Cardiac septum (tissue), 1 donor: ENCODE measurements around the gene LRSAM1. TPM values are rescaled to one million over a fixed set of nuclear protein-coding genes. Genes with fewer than 3 reads are reported as not detected.

Experiments
- DNase-seq: peaks from one replicate; pipeline ENCODE4 v3.0.0-alpha.2; 2020; ENCODE audit warnings: low spot score
- intact Hi-C: fragments of 100-400 bp; cut with DNase I; formaldehyde crosslinking; loops from one replicate; pipeline ENCODE4 v1.14.0; 2022
- long read RNA-seq: library from polyadenylated mRNA; unstranded; transcript quantifications from one replicate; pipeline ENCODE4 v2.0.0, GENCODE V29; 2021
- total RNA-seq: library from RNA; stranded (reverse); fragmentation: NEBNext Ultra II Directional; extraction: Animal tissue kit (Norgen Biotek cat#: 25700); gene quantifications from one replicate; pipeline ENCODE4 v1.2.1, GENCODE V29; 2021
- donor health status: DM: no; HTN: no; CAD: no.

The LRSAM1 gene
- total RNA-seq, result 24.4 TPM
- long read RNA-seq, transcript LRSAM1-201 (26 exons, 3,146 nt), result major isoform, 39 of 78 reads
- long read RNA-seq, transcript LRSAM1-202 (25 exons, 3,376 nt), result minor isoform, 18 of 78 reads
- long read RNA-seq, partial matches to known transcripts, result 10 of 78 reads
- long read RNA-seq, other reads (novel, unspliced or antisense), result 11 of 78 reads

DNA sequence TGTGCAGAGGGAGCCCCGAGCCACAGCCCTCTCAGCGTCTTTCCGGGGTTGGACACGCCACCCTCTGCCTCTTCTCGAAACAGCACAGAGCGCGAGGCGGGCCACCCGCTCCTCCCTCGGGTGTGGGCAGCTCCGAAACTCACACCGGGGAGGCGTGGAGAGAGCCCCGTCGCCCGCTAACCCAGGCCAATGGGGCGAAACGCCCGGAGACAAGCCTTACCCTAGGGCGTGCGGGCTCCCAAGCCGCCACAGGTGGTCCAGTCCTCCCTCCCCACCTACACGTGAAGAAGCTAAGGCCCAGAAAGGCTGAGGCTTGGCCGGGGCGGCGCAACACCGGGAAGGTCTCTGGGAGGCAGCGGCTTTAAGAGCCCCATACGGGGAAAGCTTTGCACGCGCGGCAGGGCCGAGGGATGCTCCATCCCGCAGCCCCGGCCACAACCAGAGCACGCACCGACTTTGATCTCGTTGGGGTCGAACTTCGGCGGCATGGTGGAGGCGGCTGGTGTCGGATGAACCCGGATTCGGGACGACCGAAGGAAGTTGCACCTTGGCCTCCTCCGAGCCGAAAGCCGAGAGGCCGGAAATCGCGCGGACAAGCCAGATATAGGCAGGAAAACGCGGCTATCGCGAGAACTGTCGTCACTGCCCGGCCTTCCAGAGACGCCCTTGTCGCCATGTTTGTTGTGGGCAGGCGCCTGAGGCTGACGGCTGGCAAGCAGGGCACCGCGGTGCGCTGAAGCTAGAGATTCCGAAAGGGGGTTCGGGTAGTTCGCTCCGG, at the start of gene LRSAM1, which contains the start of gene RPL12:
Gene LRSAM1 (plus strand): TSS at position 681 of the 778 bp plus-strand sequence. CDS start 3,018 bp downstream, outside the sequence.
Gene RPL12 (minus strand): TSS at position 577 of the 778 bp plus-strand sequence. CDS start 89 bp downstream, at position 488.
- DNase-seq, result peak; percentile 98
- intact Hi-C loops, result loop anchor here (1.0 to 10.0 kb wide), 3 partner anchors 27 to 506 kb away; partner anchors contain the start of gene ZNF79

DNA sequence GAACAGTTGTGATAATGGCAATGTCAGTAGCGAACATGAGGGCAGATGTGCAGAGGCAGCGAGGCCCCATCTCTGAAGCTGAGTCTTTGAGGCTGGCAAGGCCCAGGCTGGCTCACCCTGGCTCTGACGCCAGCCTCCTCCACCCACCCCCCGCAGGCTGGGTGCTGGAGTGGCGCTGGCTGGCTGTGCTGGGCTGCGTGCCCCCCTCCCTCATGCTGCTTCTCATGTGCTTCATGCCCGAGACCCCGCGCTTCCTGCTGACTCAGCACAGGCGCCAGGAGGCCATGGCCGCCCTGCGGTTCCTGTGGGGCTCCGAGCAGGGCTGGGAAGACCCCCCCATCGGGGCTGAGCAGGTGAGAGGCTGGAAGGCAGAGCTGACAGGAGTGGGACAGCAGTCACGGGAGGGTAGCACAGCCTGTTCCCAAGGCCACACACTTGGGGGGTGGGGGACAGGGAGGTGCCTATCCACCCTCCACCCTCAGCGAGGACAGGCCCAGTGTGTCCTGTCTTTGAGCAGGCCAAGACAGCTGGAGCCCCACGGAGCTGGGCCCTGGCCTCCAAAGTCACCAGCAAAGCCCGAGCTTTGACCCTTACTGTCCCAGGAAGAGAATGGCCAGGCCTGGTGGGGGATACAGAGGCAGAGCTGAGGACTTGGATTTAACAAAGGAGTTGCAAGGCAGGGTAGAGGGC, 48.8 kb upstream of the LRSAM1 start:
- intact Hi-C loops, result loop anchor here (5.0 kb wide), 1 partner anchor 35 kb away; no protein-coding TSS in a partner anchor

DNA sequence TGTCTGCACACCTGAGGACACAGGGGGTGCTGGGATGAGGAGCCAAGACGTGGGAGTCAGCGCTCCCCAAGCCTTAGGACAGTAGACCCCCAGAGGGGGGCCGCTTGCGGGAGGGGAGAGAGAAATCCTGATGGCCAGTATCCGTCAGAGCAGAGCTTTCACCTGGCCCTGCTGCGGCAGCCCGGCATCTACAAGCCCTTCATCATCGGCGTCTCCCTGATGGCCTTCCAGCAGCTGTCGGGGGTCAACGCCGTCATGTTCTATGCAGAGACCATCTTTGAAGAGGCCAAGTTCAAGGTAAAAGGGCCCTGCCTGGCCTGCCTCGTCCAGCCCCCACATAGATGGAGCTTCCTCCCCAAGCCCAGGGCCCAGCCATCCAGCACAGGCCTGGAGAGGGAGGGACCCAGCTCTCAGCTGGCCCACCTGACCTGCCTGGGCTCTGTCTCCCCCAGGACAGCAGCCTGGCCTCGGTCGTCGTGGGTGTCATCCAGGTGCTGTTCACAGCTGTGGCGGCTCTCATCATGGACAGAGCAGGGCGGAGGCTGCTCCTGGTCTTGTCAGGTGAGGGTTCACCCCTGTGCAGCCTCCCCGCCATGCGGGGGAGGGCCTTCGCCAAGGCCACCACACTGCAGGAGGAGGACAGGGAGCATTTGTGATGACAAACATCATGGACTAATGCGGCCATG, 47.7 kb upstream of the LRSAM1 start:
- intact Hi-C loops, result loop anchor here (5.0 kb wide), 1 partner anchor 34 kb away; no protein-coding TSS in a partner anchor
- peak; percentile 66 for DNase-seq

More for the DNA sequence above, 48.8 kb upstream of the LRSAM1 start:
- DNase-seq, result peak; percentile 63

DNA sequence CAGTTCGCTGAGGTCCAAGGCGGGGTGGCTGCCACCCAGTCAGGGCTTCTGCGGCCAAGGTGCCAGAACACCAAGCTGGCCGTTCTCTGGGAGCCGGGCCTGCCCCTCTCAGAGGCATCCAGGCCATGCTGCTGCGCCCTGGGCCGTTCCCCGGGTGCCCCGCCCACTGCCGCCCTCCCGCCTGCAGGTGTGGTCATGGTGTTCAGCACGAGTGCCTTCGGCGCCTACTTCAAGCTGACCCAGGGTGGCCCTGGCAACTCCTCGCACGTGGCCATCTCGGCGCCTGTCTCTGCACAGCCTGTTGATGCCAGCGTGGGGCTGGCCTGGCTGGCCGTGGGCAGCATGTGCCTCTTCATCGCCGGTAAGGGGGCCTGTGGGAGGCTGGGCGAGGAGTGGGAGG, 46.7 kb upstream of the LRSAM1 start:
- intact Hi-C loops, result loop anchor here (5.0 kb wide), 1 partner anchor 33 kb away; no protein-coding TSS in a partner anchor

DNA sequence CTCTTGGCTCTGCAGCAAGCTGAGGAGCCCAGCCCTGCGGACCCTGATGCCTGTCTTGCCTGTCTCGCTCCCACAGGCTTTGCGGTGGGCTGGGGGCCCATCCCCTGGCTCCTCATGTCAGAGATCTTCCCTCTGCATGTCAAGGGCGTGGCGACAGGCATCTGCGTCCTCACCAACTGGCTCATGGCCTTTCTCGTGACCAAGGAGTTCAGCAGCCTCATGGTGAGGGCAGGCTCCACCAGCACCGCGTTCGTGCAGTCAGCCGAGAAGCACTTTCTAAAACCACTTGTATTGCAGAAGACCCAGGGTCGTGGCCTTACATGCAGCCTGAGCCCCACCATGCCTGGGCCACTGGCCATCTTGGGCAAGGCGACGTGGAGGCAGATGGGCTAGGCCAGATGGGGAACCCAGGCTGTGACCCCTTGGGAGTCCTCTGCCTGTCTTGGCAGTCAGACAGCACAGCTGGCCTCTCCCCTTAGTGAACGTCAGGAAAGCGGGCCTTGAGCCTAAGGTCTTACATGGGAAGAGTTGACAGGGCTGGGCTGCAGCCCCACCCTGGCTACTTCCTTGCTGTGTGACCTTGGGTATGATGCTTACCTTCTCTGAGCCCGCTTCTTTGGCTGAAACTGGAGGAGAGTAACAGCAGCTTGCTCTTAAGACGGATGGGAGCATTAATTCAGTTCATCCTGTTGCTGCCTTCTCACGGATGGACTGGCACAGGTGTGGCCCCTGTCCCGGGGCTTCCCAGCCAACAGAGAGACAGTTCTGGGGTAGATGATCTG, 45.8 kb upstream of the LRSAM1 start:
- DNase-seq, result no peak
- intact Hi-C loops, result no loop called here

More for the DNA sequence above, 46.7 kb upstream of the LRSAM1 start:
- no peak for DNase-seq

DNA sequence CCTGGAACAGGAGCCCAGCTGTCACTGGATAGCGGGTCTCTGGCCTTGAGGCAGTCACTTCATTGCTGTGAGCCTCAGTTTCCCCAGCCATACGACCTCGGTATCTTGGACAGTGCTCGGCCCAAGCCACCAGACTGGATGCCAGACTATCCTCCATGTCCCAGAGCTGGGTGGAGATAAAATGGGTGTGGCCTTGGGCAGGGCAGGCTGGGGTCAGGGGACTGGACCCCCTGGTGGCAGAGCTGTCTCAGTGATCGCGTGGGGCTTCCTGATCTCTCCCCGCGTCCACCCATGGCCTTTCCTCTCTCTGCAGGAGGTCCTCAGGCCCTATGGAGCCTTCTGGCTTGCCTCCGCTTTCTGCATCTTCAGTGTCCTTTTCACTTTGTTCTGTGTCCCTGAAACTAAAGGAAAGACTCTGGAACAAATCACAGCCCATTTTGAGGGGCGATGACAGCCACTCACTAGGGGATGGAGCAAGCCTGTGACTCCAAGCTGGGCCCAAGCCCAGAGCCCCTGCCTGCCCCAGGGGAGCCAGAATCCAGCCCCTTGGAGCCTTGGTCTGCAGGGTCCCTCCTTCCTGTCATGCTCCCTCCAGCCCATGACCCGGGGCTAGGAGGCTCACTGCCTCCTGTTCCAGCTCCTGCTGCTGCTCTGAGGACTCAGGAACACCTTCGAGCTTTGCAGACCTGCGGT, 44.4 kb upstream of the LRSAM1 start:
- no peak for DNase-seq

DNA sequence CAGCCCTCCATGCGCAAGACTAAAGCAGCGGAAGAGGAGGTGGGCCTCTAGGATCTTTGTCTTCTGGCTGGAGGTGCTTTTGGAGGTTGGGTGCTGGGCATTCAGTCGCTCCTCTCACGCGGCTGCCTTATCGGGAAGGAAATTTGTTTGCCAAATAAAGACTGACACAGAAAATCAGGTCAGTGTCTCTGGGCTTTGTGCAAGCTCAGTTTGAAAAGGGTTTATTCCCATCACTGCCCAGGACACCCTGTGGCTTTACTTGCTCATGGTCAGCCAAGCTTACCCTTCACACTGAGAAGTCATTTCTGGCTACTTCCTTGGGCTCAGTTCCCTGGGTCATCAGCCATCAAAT, 43.8 kb upstream of the LRSAM1 start:
- DNase-seq, result no peak
- intact Hi-C loops, result no loop called here

More for the DNA sequence above, 44.4 kb upstream of the LRSAM1 start:
- intact Hi-C loops, result no loop called here

DNA sequence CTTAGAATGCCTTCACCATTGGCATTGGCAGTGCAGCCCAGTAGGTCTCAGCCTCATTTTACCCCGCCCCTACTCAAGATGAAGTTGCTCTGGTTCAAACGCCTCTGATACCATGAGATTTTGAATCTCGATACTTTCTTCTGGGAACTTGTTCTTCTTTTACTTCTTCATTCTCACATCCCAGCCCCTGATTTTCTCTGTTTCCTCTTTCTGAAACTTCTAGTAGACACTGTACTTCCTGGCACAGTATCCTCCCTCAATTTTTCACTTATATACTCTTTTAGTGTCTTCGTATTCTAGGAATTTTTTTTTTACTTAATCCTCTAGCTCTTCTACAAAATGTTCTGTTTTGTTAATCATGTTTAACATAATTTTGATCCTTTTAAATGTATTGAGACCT, 40.2 kb upstream of the LRSAM1 start:
- DNase-seq, result no peak

DNA sequence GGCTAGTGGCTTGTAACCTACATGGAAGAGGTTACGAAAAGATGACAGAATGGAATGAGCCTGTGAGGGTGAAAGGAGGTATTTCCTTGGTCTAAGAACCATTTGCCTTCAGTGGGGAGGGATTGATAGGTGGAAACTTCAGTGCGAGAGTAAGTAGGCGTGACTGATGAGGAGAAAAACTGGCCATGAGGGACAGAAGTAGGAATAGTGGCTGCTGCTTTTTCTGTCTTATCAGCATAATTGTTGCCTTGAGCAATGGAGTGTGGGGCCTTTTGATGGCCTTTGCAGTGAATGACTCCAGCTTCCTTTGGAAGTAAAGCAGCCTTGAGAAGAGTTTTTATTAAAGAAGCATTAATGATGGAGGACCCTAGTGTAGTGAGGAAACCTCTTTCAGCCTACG, 36.2 kb upstream of the LRSAM1 start:
- intact Hi-C loops, result no loop called here
- DNase-seq, result no peak

More for the DNA sequence above, 40.2 kb upstream of the LRSAM1 start:
- intact Hi-C loops, result no loop called here

DNA sequence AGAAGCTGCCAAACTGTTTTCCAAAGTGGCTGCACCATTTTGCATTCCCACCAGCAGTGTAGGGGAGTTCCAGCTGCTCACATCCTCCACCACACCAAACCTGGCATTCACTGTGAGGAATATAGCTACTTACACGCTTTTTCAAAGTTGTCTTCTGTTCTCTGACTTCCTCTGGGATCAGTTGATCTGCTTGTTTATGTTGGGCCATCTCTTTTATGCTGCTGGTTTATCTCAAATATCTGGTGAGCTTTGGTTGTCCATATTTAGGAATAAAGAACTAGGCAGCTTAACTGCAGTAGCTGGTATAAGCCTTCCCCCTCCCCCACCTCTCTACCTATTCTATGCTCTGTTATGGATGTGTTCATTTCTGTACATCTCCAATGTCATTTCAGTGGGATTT, 35.7 kb upstream of the LRSAM1 start:
- intact Hi-C loops, result no loop called here

DNA sequence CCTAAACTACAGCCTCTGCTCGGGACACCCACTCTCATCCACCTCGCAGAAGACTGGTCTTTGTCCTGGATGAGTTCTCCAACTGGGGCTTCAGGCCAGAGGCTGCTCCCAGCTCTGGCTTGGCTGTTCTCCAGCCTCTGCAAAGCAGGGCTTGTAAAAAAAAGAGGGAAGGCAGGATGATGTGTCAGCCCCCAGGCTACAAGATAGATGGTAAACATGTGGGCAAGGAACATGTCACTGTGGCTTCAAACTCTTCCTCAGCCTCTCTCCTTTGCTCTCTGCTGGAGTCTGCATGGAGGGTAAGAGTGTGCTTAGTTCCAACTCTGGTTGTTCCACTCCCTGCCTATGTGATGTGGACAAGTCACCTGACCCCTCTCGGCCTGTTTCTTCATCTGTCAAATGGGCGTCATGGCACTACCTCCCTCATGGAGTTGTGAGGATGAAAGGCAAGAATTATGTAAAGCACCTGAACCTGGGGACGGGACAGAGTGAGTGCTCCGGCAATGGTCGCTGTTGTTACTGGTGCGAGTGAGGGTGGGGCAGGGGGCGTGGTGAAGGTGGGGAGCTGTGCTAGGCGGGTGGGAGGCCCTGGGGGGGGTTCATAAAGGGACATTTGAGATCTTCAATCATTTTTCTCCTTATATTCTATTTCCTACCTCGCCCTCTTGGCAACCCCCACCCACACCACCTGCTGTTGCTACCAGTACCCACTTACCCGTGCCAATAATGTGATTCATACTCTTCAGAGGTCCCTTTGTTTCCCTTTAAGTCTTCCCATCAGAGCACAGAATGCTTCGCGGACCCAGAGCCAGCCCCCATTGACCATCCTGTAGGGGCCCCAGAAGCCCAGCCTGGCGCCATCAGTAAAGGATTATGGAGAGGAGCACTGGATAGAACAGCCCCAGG, 33.9 kb upstream of the LRSAM1 start:
- no peak for DNase-seq
- intact Hi-C loops, result no loop called here

More for the DNA sequence above, 35.7 kb upstream of the LRSAM1 start:
- no peak for DNase-seq

DNA sequence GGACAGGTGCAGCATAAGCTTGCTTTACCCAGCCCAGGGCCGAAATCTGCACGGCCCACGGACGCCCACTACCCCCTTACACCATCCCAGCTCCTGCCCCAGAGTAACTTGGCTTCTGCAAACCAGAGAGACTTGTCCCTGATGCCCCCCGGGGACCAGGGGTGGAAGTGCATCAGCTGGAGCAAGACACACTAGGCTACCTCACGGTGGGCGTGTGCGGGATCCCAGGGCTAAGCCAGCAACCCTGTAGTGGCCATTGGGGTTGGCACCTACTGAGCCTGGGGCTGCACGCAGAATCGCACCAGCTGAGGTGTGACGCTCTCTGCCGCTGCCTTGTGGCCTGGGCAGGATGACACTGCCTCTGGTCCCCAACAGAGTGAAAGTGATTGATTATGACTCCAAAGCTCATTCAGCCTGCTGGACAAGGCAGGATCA, 33.3 kb upstream of the LRSAM1 start:
- DNase-seq, result no peak
- intact Hi-C loops, result no loop called here

DNA sequence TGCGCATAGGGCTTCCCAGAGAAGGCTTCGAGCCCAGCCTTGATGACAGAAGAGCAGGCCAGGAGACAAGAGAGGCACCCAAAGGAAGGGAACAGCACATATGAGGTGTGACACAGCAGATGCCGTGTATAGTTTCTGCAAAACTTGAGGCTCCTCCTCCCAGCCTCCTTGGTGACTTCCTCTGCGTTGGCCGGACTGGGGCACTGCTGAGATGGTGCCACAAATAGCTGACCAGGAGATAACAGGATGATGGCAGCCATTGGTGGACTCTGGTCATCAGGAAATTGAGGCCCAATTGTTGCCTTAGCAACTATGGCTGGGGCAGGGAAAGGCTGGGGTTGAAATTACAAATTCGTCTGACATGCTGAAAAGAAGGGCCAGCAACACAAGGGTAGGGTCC, 32.0 kb upstream of the LRSAM1 start:
- intact Hi-C loops, result no loop called here
- no peak for DNase-seq

DNA sequence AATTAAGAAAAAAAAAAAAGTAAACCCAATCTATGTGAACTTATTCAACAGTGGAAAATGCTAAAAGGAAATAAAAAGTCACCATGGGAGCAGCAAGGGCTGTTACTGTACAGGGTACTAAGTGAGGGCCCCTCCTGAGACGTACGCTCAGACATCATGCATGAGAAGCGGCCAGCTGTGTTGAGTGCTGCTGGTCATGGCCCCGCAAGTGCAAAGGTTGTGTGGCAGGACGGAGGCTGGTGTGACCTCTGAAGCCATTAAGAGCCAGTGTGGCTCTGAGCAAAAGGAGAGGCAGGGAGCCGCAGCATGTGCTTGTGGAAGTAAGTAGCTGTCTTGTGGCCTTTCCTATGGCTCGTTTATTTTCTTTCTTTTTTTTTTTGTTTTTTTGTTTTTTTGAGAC, 30.3 kb upstream of the LRSAM1 start:
- intact Hi-C loops, result no loop called here

DNA sequence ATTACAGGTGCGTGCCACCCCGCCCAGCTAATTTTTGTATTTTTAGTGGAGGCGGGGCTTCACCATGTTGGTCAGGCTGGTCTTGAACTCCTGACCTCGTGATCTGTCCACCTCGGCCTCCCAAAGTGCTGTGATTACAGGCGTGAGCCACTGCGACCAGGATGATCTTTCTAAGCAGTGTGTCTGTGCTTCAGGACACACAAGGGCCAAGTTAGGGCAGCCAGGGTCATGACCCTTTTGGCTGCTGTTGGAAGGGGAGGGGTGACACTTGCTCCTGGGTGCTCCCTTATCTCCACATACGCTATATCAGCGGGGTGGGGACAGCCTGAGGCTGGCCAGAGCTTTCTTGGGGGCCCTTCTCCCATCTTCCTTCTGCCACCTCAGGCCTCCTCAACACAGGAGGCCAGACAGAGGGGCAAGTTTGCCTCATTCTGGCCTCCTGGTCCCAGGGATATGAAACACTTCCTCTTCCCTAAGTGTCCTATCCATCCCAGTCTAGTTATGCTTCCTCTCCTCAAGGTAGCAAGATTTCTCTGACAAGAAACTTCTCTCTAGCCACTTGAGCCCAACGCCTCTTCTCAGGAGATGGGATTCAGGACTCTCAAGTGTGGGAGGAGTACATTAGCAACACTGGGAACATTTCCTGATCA, 29.1 kb upstream of the LRSAM1 start:
- no peak for DNase-seq
- intact Hi-C loops, result no loop called here

More for the DNA sequence above, 30.3 kb upstream of the LRSAM1 start:
- DNase-seq, result no peak

DNA sequence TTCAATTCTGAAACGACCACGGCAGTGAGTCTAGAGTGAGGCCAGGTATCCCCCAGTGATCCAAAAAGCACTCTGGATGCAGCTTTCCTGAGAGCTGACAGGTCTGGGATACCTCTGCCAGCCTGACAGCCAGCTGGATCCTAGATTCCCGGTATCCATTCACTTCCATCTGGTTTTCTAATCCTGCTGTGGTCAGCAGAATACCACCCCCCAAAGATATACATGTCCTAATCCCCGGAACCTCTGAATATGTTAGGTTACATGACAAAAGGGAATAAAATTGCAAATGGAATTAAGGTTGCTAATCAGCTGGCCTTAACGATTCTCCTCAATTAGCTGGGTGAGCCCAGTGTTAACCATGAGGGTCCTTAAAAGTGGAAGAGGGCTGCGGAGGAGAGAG, 28.5 kb upstream of the LRSAM1 start:
- intact Hi-C loops, result no loop called here
- DNase-seq, result no peak

DNA sequence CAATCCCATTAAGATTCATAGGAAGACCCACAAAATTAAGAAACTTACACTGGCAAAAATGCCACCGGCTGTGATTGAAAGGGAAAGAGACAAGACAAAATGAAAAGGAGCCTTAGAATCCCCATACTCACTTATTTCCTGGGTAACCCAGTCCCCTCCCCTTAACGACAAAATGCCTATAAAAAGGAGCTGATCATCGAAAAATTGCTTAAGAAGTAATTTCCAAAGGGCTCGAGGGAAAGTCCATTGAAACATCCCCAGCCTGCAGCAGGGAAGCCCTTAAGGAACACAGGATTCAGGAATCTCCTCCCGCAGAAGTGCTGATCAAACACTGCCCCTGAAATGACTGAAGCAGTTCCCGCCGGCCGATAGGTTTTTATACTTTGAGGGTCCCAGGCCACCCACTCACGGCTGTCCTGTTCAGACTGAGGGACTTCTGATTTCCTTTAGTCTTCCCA, 27.8 kb upstream of the LRSAM1 start:
- intact Hi-C loops, result no loop called here

More for the DNA sequence above, 27.8 kb upstream of the LRSAM1 start:
- no peak for DNase-seq
